Left kidney (tissue), 2 donors: ENCODE measurements around the gene BCKDHB. TPM values are rescaled to one million over a fixed set of nuclear protein-coding genes. Genes with fewer than 3 reads are reported as not detected.

Experiments used
- DNase-seq: peaks from one replicate; pipeline ENCODE4 v3.0.0-alpha.2; 2013
- polyA plus RNA-seq: library from polyadenylated mRNA; unstranded; fragments of 120-200 nt; gene quantifications from one replicate; pipeline ENCODE4 v1.2.1, GENCODE V29; 2013; ENCODE audit not compliant: insufficient read length

BCKDHB gene
- polyA plus RNA-seq, 1 donor, result 34.4 TPM

- DNase-seq, result no peak
Observed at GRCh38 chr6:80329496-80329895, 223.0 kb downstream of the BCKDHB start.

- DNase-seq, result no peak
Observed at GRCh38 chr6:80330961-80331360, 224.5 kb downstream of the BCKDHB start.

GRCh38 chr6:80331522-80331921, 225.1 kb downstream of the BCKDHB start:
- DNase-seq, result no peak

GRCh38 chr6:80331974-80332373, 225.5 kb downstream of the BCKDHB start:
- DNase-seq, result no peak

GRCh38 chr6:80333342-80333741, 226.9 kb downstream of the BCKDHB start:
- no peak for DNase-seq

GRCh38 chr6:80335121-80335531, 228.7 kb downstream of the BCKDHB start:
- DNase-seq, result no peak

- no peak for DNase-seq
Observed at GRCh38 chr6:80336911-80337310, 230.4 kb downstream of the BCKDHB start.

- DNase-seq, result peak; percentile 44
Observed at GRCh38 chr6:80338201-80338836, 231.8 kb downstream of the BCKDHB start.

GRCh38 chr6:80339421-80339820, 232.9 kb downstream of the BCKDHB start:
- DNase-seq, result no peak

GRCh38 chr6:80340280-80340679, 233.8 kb downstream of the BCKDHB start:
- DNase-seq, result no peak

- no peak for DNase-seq
Observed at GRCh38 chr6:80340686-80341085, 234.2 kb downstream of the BCKDHB start.

GRCh38 chr6:80341330-80341729, 234.9 kb downstream of the BCKDHB start:
- DNase-seq, result no peak

GRCh38 chr6:80343511-80343910, 237.0 kb downstream of the BCKDHB start:
- DNase-seq, result no peak

- DNase-seq, result no peak
Observed at GRCh38 chr6:80347101-80347500, 240.6 kb downstream of the BCKDHB start.

- DNase-seq, result no peak
Observed at GRCh38 chr6:80348263-80348662, 241.8 kb downstream of the BCKDHB start.

GRCh38 chr6:80356000-80356399, 249.5 kb downstream of the BCKDHB start:
- DNase-seq, result no peak

GRCh38 chr6:80356545-80356944, 250.1 kb downstream of the BCKDHB start:
- no peak for DNase-seq

- DNase-seq, result no peak
Observed at GRCh38 chr6:80357081-80357480, 250.6 kb downstream of the BCKDHB start.

- no peak for DNase-seq
Observed at GRCh38 chr6:80357674-80358073, 251.2 kb downstream of the BCKDHB start.

- no peak for DNase-seq
Observed at GRCh38 chr6:80363501-80364122, 257.1 kb downstream of the BCKDHB start.

GRCh38 chr6:80364149-80364548, 257.7 kb downstream of the BCKDHB start:
- DNase-seq, result no peak

GRCh38 chr6:80366051-80366450, 259.6 kb downstream of the BCKDHB start:
- DNase-seq, result no peak

GRCh38 chr6:80366714-80367113, 260.2 kb downstream of the BCKDHB start:
- no peak for DNase-seq

- DNase-seq, result no peak
Observed at GRCh38 chr6:80376411-80376810, 269.9 kb downstream of the BCKDHB start.
